NCI-H2107 (cell line): ENCODE results near the gene CEP164.

Experiments used
- DNase-seq: peaks from one replicate; lab custom pipeline; 2025; lab: John Stamatoyannopoulos, UW

The CEP164 gene

DNA sequence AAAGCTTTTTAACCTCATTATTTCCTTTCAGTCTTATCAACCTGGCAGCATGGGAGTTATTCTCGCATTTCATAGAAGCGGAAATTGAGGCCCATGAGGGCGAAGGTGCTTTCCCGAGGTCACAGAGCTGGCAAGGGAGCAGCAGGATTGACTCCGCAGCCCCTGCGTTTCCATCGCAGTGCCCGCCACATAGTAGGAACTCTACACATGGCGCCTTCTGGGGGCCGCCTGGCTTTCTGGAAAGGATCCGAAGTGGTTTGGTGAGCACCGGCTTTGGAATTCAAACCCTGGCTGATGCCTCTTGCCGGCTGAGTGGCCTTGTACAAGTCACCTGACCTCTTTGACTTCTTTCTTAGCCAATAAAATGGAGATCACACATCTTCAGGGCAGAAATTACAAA is 93.4 kb downstream of the CEP164 start:
- no peak for DNase-seq

DNA sequence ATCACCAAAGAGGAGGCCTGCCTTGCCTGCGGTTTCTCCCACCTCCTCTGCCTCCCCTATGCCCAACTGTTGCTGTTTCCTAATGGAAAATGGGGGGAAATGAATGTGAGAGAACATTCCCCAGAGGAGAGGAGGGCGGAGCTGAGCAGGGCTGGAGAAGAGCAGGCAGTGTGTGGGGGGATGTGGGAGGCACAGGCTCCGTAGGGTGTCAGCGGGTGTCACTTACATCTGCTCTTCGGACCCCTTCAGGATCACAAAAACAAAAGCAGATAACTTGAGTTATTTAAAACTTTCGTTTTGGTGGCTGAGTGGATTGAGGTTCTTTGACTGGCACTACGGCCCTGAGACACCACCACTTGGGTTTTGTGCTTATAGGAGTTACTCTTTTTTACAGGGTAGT is 93.8 kb downstream of the CEP164 start:
- no peak for DNase-seq

DNA sequence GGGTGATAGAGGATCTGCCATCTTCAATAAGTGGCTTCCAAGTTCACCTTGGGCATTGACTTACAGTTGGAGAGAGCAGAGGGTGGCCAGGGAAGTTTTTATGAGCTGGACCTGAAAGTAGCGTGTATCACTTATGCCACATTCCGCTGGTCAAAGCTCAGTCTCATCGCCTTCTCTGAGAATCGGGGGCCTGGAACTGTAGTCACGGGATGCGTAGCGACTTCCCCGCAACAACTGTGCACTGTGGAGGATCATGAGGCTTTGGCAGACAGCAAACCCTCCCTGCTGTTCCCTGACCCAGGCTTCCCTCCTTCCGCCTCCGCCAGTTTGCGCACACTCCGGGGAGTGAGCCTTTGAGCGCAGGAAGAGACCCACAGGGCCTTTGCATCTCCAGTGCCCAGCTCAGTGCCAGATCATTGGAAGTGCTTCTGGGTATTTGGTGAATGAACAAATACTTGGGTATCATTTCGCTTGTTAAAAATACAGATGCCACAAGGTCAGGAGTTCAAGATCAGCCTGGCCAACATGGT is 95.5 kb downstream of the CEP164 start:
- no peak for DNase-seq

DNA sequence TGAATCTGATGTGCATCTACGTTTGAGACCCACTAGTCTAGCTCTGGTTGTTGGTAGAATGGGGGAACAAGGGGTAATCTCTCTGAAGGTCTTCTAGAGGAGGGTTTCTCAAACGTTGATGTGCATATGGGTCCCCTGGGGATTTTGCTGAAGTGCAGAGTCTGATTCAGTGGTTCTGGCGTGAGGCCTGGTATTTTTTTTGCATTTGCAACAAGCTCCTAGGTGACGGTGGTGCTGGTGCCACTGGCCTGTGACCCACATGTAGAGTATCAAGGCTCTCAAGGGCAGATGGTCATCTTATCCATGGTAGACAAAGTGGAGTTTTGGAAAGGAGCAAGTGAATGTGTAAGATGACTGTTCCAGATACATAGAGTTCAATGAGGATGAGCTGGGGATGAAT is 97.1 kb downstream of the CEP164 start:
- DNase-seq, result no peak

DNA sequence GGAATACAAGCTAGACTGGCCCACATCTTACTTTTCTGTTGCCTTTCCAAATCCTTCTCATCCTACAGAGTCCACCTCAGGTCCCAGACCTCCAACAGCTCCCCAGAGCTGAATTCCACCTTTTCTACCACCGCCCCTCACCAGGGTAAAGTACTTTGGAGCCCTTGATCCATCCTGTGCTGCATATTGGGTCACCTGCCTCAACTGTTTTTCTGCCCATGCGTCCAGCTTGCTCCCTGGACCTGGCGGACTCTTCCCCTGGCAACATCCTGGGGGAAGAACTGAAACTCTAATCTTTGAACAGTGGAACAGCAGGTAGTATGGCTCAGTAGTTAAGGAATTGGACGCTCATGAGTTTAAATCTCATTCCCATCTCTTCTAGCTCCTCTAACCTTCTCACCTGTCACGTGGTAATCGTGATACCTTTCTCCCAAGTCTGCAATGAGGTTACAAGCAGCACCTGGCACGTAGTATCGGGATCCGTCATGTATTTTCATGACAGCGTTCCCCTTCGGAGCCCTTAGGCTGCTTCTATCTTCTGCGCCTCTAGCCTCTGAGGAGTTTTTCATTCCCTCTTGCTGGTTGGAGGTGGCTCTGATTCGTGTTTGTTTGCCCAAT is 98.1 kb downstream of the CEP164 start:
- no peak for DNase-seq

DNA sequence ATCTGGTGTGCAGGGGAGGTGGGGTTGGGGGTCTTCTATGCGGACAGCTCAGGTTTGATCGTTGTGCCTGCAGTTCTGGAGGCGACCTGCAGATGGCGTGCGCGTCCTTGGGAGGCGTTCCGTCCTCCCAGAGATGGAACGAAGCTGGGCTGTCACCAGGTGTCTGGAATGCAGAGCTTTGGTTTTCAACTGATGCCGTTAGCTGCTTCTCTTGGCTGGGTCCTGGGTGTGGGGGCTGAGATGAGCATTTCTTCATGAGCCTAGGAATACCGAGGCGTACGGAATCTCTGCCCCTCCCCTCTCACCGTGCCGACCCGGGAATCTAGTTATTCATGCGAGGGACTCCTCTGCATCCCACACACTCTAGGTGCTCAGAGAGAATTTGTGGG is 98.6 kb downstream of the CEP164 start:
- DNase-seq, result peak; percentile 47

DNA sequence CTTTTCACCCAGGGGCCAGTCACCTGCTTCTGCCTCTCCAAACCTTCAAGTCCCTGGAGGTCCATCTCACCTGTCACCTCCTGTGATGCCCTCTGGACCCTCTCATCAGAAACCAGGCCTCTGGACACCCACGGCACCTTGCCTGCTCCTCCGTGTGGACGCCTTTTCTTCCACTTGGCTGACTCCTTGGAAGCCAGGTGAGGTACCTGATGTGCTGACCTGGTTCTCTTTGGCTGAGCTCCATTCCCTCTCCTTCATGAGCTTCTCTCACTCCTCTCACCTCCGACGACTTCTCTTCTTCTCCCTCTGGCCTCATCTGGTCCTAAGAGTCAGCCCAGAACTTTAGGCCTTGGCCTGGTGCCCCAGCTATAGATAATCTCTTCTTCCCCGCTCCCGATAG is 99.3 kb downstream of the CEP164 start:
- no peak for DNase-seq

DNA sequence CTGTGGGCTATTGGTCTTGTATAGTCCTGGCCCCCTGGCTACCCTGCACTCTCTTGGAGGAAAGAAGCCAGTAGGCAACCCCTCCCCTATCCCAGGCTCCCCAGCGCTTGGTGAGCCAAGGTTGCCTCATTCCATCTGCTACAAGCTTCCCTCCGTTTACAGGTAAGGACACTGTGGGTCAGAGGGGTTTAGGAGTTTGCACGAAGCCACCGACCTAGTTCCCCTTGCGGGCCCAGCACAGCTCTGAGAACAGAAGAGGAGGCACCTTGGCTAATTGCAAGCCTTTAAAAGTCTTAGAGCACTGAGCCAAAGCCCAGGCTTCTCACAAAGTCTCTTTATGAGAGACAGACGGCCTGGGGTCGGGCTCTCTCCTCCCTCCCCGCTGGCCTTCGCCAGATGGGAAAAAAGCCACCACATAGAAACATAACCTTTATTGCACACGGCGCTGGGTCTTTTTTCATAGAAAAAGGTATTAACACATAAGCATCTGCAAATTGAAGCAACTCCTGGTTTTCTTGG is 99.8 kb downstream of the CEP164 start:
- DNase-seq, result no peak

DNA sequence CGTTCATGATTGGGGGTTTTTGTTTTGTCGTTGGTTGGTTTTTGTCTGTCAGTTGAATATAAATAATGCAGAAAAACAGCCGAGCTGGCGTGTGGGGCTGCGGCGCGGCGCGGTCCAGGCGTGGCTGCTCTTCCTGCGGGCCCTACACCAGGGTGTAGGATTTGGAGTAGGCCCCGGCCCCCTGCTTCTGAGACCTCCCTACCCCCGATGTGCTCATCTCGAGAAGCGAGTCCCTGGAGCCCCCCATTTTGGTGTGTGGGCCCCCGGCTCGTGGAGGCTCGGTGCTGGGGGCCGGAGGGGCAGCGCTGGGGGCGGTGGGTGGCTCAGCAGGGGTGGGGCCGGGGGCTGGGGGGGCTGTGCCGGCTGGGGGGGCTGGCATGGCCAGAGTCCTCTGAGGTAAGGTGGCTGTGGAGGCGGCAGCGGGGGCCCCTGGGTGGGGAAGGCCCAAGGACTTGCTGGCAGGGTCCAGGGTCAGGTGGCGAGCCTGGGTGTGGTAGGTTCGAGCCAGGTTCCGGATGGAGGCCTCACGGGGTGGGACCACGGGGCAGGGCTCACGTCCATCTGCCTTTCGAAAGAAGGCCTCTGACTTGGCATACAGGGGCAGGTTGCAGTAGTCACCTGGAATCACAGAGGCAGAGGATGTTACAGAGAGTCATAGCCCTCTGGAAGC is 100.7 kb downstream of the CEP164 start:
- no peak for DNase-seq

DNA sequence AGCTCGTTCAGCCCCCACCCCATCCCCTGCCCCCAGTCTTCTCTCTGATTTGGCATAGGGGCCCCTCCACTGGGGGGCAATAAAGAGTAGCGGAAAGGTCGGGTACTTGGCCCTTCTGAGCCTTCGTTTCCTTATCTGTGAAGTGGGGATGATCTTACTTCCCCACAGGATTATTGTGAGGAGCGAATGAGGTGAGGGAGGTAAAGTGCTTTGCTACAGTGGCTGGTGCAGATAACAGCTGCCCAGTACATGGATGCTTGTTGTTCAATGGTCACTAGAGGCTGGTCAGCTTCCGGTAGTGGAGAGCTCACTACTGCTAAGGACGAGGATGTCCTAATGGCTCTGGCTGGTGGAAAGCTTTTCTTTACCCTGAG is 101.2 kb downstream of the CEP164 start:
- no peak for DNase-seq

DNA sequence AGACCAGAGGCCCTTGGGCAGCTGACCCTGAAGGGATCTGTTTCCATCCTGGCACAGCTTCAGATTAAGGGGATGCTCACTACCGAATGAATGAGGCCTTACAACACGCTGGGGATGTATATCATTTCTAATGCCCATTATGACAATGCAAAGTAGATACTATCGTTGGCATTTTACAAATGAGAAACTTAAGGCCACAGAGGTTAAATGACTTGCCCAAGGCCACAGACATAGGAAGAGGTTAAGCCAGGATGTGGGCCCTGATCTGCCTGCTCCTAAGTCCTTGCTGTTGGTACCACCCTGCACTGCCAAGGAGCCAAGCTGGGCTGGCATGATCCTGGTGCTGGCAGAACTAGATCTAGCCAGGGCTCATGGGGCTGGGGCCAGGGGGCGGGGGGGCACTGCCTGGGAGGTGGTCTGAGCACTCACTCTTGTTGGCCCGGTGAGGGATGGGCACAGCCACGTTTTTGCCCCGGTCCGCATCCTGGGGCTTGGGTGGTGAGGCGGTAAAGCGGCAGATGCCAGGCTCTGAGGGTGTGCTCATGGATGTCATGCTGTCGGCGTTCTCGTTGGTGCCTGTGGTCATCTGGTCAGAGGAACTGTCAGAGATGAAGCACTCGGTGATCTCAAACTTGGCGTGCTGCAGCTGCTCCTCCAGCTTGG is 102.8 kb downstream of the CEP164 start:
- DNase-seq, result no peak

DNA sequence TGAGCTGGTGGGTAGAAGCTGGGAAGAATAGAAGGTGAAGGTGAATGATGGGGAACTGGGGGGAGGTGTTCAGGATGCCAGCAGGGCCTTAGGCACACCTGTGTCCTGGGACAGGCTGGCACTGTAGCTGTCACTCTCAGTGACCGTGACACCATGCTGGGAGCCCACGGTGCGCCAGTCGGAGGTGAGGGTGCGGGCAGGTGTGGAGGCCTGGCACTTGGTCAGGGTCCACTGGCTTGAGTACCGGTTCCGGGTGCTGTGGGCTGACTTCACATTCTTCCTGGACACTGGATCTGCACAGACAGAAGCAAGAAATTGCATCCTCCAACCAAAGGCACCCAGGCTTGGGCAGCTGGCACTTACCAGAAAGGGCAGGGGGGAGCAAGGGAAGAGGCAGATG is 103.8 kb downstream of the CEP164 start:
- no peak for DNase-seq

DNA sequence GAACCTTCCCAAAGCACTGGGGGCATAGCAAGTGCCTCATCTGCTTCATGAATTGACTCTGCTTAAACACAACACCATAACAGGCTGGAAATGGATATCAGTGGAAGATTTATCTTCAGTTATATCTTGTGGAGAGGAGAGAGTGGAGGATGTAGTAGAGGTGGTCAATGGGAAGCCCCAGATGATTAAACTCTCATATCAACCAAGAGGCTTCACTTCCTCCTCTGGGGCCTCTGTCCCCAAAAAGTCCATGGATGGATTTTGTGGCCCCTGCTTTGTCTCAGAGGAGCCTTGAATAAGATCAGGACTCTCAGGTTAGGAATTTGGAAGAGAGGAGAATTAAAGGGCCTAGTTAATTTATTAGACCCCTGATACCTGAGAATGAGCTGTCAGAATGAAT is 106.1 kb downstream of the CEP164 start:
- no peak for DNase-seq

DNA sequence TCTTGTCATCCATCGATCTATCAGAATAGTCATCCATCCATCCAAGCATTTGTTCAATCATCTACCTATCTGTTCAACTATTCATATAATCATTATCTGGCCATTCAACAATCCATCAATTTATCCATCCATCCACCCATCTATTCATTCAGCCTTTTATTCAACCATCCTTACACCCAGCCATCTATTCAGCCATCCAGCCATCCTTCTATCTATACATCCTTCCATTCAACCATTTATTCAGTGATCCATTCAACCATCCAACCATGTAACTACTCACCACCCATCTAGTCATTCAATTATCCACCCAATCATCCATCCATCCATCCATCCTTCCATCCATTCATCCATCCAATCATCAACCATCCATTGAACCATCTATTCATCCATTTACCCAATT is 106.8 kb downstream of the CEP164 start:
- DNase-seq, result no peak

DNA sequence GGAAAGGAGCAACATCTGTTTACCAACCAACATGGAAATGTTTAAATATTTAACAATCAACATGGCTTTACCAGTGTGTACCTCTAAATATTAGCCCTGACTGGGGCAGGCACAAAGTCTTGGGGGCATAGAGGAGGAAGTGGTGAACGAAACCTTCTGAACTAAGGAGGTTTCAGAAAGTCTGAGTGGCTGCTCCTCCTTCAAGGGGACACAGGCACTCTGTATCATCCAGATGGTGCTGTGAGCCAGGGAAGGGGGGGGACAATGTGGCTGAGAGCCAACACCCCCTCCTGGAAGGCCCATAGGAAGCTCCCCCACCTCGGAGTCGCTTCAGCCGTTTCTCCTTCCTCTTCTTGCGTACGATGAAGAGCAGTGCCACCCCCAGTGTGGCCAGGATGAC is 107.7 kb downstream of the CEP164 start:
- no peak for DNase-seq

DNA sequence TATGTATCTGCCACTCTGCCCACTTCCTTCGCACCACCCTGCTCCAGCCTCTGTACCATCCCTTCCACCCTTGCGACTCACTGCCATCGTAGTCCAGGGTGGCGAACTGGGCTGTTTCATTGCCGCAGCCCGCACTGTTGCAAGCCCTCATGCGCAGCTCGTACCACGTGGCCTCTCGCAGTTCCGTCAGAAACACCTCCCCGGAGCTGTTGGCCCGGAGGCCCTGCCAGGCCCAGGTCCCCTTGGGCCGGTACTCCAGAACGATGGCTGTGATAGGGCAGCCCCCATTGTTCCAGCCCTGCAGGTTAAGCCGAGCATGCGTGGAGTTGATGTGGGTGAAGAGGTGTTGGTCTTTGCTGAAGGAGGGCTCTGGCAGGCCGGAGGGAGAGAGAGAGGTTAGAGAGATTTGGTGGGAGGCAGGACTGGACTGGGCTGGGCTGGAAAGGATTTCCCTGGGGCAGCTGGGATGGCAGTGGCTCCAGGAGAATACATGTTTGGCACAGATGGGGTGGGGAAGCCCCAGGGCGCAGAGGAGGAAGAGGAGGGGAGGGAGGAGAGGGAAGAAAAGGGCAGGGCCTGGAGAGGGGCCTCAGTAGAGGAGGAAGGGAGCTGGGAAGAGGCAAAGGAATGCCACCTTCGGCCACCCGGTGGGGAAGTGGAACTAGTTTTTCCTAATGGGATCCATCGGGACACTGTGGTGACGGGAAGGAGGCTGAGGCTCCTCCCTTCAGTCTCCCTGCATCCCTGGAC is 109.6 kb downstream of the CEP164 start:
- no peak for DNase-seq

DNA sequence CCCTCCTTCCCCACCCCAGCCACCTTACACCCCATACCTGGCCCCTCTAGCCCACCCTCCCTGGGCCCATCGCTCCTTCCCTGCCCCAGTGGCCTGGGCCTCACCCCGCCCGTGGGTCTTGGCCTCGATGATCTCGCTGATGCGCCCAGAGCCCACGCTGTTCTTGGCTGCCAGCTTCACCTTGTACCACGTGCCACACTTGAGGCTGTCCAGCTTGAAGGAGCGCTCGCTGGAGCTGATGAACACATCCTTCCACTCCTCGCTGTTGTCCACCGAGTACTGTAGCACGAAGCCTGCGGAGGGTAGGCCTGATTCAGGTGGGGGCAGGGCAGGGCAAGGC is 110.1 kb downstream of the CEP164 start:
- DNase-seq, result no peak

DNA sequence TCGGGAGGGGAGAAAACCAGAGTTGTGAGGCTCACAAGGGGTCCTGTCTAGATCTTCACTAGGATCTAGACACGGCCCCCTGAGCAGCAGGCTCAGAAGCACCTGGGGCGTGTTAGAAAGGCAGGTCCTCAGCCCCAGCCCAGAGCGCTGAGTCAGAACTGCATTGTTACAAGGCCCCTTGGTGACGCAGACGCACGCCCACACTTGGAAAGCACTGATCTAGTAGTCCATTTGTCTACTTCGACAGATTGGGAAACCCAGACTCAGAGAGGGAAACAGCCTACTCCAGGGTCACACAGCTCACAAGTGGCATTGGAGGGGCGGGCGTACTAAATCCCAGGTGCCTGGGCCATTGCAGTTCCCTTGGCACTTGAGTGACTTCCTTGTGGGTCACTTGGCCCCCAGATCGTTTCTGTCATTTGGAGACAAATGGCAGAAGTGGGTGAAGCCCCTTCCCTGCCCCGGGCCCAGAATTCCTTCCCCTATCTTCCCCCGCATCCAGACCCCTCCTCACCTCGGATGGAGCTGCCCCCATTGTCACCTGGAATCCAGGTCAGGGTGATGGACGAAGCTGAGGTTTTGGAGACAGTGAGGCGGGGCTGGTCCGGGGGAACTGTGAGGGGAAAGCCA is 110.8 kb downstream of the CEP164 start:
- DNase-seq, result no peak

DNA sequence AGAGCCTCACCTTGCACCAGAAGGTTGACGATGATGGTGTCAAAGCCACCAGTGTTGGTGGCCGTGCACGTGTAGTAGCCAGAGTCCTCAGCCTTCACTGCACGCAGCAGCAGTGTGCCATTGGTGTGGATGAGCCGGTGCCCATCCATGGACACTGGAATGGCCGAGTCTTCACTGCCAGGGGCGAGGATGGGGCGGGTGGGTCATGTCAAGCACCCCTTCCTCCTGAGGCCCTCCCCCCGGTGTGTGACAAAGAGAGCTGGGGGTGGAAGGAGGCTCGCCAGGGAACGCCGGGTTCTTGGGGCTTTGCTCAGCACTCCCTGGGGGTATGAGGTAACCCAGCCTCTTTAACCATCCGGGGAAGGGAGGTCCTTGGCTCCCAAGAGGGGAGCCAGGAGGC is 111.6 kb downstream of the CEP164 start:
- DNase-seq, result no peak

DNA sequence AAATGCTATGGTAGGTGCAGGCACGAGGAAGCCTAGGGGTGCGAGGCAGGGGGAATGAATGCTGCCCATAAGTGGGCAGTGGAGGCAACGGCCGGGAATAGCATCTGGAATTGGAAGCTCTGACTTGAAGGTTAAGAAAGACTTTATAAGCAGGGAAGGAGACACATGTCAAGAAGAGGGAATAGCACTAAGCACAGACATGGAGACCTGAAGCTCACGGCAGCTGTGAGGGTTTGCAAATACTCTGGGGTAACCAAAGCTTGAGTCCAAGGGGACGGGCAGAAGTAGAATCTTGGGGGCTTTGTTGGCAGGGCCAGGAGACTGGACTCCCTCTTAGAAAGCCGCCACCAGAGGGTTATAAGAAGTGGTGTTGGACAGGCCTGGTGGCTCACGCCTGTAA is 112.6 kb downstream of the CEP164 start:
- no peak for DNase-seq

DNA sequence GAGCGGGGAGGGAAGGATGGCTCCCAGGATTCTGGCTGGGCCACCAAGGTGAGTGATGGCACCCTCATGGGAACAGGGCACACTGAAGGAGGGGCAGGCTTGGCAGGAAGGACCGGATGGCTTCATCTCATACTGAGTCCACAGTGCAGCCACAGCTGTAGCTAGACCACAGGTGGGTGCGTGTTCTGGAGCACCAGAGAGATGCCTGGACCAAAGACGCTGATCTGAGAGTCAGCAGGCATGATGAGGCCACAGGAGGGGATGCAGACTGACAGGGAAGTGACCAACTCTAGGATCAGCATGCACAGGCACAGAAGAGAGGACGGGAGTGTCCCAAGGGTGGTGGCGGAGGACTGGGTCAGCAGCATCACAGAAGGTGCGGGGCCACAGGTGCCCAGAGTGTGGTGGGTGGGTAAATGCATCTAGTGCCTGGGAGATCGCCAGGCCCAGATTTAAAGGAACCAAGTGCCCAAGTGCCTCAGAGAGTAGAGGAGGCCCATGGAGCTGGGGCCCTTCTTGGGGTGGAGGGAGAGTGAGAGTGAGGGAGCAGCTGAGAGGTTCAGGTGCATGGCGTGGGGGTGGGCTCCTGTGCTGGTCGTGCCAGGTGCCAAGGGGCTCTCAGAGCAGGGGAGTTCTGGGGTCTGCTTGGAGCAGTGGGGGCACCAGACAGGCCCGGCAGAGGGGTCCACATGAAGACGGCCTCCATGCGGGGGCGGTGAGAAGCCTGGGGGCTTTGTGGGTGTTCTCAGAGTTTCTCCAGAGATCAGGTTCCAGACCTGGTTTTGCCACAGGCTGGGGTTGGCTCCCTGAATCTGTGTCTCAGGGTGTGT is 113.7 kb downstream of the CEP164 start:
- no peak for DNase-seq
